Measurements from ENCODE around the gene TMEM219.

- TF ChIP-seq CTCF (conservative IDR thresholded peaks at IDR 0.05 in 1 of 2, IDR thresholded peaks at IDR 0.05 in 1 of 2; ENCODE audit: low read depth in 1 of 2, low read length in 2 of 2): no peak
- TF ChIP-seq EZH2 (IDR thresholded peaks at IDR 0.05; ENCODE audit: low read length, missing control alignments): no peak
Measured at GRCh38 chr16:29993191-29993902, 31.5 kb downstream of the TMEM219 start.
